GM12872 (cell line): ENCODE data around the gene GALNT8.

Experiments
- TF ChIP-seq, protein P1 (sequence below): IDR thresholded peaks from 3 replicates; pipeline ENCODE4 v1.5.1; 2011; ENCODE audit warnings: low read depth, mild to moderate bottlenecking, low read length, moderate library complexity; ENCODE audit not compliant: insufficient read depth

Gene GALNT8

DNA sequence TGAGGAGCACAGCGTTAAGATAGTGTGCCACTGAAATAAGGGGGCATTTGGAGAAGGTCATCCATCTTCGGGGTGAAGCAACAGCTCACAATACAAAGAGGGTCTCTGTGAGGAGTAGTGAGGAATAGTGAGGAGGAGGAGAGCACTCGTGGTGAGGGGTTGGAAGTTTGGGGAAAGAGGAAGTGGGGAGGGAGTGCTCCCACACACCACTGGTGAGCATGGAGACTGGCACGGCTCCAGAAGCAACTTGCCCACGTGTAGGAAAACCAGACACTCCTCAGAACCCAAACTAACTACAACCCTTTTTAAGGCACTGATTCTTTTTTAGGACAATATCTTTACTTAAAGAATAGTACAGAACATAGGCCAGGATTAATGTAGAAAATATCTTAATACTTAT lies 48.9 kb downstream of the GALNT8 start:
- TF ChIP-seq, protein P1, sequence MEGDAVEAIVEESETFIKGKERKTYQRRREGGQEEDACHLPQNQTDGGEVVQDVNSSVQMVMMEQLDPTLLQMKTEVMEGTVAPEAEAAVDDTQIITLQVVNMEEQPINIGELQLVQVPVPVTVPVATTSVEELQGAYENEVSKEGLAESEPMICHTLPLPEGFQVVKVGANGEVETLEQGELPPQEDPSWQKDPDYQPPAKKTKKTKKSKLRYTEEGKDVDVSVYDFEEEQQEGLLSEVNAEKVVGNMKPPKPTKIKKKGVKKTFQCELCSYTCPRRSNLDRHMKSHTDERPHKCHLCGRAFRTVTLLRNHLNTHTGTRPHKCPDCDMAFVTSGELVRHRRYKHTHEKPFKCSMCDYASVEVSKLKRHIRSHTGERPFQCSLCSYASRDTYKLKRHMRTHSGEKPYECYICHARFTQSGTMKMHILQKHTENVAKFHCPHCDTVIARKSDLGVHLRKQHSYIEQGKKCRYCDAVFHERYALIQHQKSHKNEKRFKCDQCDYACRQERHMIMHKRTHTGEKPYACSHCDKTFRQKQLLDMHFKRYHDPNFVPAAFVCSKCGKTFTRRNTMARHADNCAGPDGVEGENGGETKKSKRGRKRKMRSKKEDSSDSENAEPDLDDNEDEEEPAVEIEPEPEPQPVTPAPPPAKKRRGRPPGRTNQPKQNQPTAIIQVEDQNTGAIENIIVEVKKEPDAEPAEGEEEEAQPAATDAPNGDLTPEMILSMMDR, result no peak

DNA sequence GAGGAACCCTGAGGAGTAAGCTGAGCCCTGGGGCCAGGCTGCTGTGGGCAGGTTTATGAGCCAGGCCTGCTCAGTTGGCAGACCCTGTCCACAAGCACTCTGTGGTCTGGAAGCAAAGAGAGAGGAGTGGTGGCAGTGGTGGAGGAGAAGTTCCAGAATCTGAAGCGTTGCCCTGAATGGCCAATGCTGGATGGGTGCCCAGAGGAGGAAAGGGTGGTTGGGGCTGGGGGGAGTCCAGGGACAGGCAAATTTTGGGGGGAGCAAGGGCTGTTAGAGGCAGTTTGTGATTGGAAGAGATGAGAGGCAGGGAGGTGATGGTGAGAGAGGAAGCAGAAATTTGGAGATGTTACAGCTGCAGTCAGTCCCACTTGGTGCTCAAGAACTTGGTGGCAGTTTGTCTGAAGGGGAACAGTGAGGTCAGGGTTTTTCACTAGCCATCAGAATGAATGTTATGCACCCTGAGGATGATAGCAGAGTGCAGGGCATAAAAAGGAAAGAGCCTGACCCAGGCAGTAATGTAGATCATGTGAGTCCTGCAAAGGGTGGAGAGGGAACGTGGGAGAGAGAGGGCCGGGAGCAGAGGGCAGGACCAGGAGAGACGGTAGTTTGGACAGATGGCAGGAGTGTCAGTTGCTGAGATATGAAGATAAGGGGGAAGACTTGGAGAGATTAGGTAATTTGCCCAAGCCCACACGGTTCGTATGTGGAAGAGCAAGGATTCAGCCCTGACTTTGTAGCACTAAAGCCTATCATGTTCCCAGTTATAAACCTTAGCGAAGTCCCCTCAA lies 51.2 kb downstream of the GALNT8 start:
- TF ChIP-seq, protein P1, result no peak

DNA sequence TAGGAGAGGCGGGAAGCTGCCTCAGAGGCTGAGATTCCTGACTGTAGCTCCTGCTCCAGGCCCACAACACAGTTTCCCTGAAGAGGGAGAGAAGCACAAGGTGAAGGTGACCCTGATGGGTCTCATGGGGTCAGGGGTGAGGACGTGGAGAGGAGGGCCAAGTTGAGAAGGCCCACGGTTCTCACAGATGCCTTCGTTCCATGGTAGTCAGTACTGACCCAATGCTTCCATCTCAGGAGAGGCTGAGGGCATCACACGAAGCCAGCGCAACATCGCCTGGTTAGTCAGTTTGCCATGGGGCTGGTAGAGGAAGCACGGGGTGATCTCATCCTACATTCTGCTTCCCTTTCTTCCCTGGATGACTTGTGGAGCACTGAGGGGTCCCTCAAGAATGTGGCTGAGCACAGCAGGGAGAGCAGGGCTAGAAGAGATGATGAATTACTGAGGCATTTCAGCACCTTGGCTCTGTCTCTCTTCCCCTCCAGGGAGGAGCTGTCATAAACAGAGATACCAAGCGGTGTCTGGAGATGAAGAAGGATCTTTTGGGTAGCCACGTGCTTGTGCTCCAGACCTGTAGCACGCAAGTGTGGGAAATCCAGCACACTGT lies 51.9 kb downstream of the GALNT8 start:
- TF ChIP-seq, protein P1, result no peak

DNA sequence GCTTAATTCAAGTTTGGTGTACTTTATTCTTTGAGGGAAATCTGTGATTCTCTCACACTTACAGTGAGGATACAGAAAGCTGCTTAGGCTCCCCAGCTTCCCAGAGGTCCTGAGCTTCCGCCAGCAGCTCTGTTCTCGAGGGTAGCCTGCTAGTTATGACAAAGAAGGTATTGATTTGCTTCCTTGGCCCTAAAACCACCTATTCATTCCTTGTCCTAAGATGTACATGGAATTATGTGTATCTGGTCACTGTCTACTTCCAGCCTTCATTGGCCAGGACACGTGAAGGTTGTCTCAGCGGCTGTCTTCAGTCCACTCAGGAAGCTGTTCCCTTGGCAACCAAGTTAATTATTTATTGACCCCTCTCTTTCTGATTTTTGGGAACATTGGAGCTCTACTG lies 55.7 kb downstream of the GALNT8 start:
- TF ChIP-seq, protein P1, result no peak

DNA sequence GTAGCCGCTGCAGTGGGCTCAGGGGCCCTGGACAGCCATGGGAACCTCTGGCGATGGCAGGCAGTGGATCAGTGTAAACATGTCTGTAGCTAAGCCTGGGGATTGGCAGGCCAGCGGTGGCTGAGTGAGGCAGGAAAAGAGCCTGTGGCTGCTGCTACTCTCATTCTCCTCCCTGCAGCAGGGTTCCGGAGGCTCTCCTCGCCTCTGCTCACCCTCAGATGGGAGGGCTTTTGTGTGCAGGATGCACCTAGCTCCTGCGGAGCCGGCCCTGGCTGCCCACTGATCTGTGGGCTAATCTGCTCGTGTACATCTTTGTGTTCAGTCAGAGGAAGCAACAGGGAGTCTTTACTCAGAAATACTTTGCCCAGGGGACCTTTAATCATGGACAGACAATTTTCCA lies 59.5 kb downstream of the GALNT8 start:
- TF ChIP-seq, protein P1, result no peak

DNA sequence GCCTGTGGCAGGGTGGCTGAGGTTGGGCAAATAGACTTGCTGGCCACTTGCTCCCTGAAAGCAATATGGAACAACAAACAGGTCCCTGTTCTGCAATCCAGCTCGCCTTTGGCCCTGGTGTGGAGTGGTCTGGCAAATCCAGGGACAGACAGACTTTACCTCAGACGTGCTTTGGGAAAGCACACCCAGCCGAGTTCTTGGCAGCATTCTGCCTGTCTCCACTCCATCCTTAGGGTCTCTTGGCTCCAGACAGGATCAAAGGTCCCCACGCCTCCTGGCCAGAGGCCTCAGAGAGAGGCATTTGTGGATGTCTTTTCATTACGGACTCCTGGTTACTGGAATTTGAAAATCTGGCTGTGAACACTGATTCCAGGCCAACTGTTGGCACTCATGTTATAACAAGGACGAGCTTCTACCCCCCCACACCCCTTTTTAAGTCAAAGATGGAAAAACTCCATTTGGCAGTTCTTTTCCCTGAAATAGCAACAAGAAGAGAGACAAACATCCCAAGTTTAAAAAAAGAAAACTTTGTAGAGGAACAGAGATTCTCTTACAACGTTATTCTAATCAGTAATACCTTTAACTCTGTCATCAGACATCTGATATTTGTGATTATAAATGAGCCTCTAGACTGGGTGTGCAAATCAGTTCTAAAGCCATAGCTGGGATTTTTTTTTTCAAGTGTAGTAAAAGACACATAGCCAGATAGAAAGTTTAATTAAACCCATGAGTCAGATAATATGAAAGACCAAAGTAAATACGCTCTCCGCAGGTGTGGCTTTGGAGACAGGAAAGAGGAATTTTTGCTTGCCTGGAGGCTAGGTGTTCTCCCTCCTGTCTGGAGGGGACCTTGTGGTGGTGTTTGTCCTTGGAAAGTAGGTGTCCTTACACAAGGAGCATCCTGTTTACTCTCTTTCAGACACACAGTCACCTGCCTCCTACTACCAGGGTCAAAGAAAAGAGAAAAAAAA lies 60.7 kb downstream of the GALNT8 start:
- TF ChIP-seq, protein P1, result no peak

DNA sequence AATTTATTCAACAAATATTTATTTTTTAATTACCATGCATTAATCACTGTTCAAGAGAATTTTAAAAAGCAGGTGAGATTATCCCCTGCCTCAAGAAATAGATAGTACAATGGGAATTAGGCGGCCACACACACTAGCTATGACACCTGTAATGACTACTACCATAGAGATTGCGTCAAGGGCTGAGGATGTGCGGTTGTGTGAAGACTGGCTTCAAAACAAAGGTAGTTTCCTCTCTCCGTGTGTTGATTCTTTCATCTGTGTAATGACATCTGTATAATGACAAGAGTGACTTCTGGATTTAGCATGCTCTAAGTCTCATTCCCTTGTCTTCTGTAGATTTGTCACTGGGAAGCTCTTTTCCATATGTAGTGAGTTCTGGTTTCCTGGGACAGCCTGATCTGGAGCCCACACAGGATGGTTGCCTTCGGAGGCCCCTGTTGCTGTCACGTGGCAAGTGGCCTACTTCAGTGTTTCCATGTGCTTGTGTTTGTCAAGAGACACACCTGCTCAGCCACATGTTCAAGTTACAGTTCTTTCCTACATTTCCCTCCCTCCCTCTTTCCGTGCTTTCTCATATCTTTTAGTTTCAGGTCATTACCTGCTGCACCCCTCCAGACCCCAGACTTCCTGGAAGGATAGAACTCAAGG lies 64.3 kb downstream of the GALNT8 start:
- TF ChIP-seq, protein P1, result no peak
